Mucosa of rectum (tissue), 2 donors: ENCODE measurements around the gene ADAMTSL2.

ENCODE experiments used
- H3K27ac ChIP-seq, 2 donors: one replicate each; pipeline ENCODE4 v1.7.0; 2013; ENCODE audit warnings: inconsistent platforms in 2 of 2, low read depth in 2 of 2, low read length in 2 of 2
- H3K27me3 ChIP-seq, 2 donors: one replicate each; pipeline ENCODE4 v1.7.0; 2013; ENCODE audit warnings: low read length in 2 of 2; ENCODE audit not compliant: control insufficient read depth in 2 of 2, insufficient read depth in 2 of 2
- H3K36me3 ChIP-seq, 2 donors: one replicate each; pipeline ENCODE4 v1.7.0; 2013; ENCODE audit warnings: low read length in 2 of 2; ENCODE audit not compliant: control insufficient read depth in 2 of 2, insufficient read depth in 2 of 2
- H3K4me1 ChIP-seq, 2 donors: one replicate each; pipeline ENCODE4 v1.7.0; 2013; ENCODE audit warnings: low read length in 2 of 2, mild to moderate bottlenecking in 1 of 2; ENCODE audit not compliant: control insufficient read depth in 2 of 2, insufficient read depth in 2 of 2
- H3K4me3 ChIP-seq, 2 donors: one replicate each; pipeline ENCODE4 v1.7.0; 2013; ENCODE audit warnings: low read length in 2 of 2
- H3K9ac ChIP-seq, 2 donors: one replicate each; pipeline ENCODE4 v1.7.0; 2013; ENCODE audit warnings: low read length in 2 of 2, low read depth in 1 of 2, mild to moderate bottlenecking in 1 of 2
- H3K9me3 ChIP-seq, 2 donors: one replicate each; pipeline ENCODE4 v1.7.0; 2013; ENCODE audit warnings: low read length in 2 of 2; ENCODE audit not compliant: control insufficient read depth in 2 of 2
- donor health status: healthy.
- donor health status: Normal muscosa, but diverticular disease.

ADAMTSL2 gene

GRCh38 chr9:133622555-133622954 is 88.1 kb downstream of the ADAMTSL2 start:
- Histone ChIP-seq H3K27ac (no peak overlapping the region), H3K27me3 (peaks cover 4 to 5% of the 10 kb centered on the region in 2 donors), H3K9me3 (no peaks in the 10 kb centered on the region), H3K4me1 (no peaks in the 10 kb centered on the region), H3K36me3 (no peaks in the 10 kb centered on the region), H3K9ac (no peak overlapping the region), H3K4me3 (no peak overlapping the region)
